Astrocyte of the spinal cord (primary cell): Measurements from ENCODE around the gene RNASEH2A.

ENCODE experiments used
- DNase-seq: peaks from one replicate; pipeline ENCODE4 v3.0.0; 2011; ENCODE audit warnings: low read depth, low spot score
- H3K4me3 ChIP-seq: 2 replicates; pipeline ENCODE4 v1.5.1; 2011; ENCODE audit warnings: low read depth, mild to moderate bottlenecking, low read length, moderate library complexity
- CTCF ChIP-seq: IDR thresholded peaks from 2 replicates; pipeline ENCODE4 v1.5.1; 2012; ENCODE audit warnings: low read depth, mild to moderate bottlenecking, low read length, inconsistent platforms
- in situ Hi-C: cut with HindIII; loops from 2 replicates; pipeline ENCODE4 v1.10.0; 2017; ENCODE audit warnings: low sequenced_read_pairs

The RNASEH2A gene

GRCh38 chr19:12785431-12786031 is 20.9 kb upstream of the RNASEH2A start:
- TF ChIP-seq CTCF: no peak
- in situ Hi-C loops: no loop called here
- DNase-seq: no peak
- no peak overlapping the region for H3K4me3 ChIP-seq

- no peak for TF ChIP-seq CTCF
- in situ Hi-C loops: no loop called here
- no peak for DNase-seq
- H3K4me3 ChIP-seq: no peak overlapping the region
Measured at GRCh38 chr19:12786141-12786870, 20.1 kb upstream of the RNASEH2A start.

GRCh38 chr19:12786952-12787351 is 19.4 kb upstream of the RNASEH2A start:
- no peak for TF ChIP-seq CTCF
- DNase-seq: no peak
- in situ Hi-C loops: no loop called here
- H3K4me3 ChIP-seq: no peak overlapping the region

DNA sequence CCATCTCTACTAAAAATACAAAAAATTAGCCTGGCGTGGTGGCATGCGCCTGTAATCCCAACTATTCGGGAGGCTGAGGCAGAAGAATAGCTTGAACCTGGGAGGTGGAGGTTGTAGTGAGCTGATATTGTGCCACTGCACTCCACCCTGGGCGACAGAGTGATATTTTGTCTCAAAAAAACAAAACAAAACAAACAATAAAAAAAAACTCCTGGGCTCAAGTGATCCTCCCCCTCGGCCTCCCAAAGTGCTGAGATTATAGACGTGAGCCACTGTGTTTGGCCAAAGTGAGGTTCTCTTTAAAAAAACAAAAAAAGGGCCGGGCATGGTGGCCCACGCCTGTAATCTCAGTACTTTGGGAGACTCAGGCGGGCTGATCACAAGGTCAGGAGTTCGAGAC is 18.9 kb upstream of the RNASEH2A start:
- no peak for DNase-seq
- in situ Hi-C loops: no loop called here
- TF ChIP-seq CTCF: no peak
- no peak overlapping the region for H3K4me3 ChIP-seq

DNA sequence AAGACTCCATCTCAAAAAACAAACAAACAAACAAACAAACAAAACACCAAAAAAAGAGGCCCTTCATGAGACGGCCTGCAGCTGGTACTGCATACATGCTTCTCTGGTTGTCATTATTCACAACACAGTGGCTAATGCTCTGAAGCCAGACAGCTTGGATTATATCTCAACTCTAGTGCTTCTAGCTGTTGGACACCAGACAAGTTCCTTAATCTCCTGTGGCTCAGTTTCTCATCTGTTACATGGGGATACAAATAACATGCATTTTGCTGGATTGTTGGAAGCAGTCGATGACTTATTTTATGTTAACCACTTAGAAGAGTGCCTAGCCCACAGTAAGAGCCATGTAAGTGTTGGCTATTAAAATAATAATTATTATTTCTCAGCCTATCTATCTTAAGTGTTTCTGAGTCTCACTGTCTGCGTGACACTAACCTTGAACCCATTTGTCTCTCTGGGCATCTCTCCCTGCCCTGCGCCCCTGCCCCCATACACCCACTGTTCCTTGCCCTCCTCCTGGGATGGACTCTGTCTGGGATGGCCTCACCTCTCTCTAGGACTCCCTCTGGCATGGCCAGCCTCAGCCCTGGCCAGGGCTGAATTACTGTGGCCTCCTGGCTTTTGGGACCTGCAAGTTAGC is 18.2 kb upstream of the RNASEH2A start:
- no peak for DNase-seq
- in situ Hi-C loops: no loop called here
- no peak for TF ChIP-seq CTCF
- H3K4me3 ChIP-seq: no peak overlapping the region

- peak; percentile 2 for TF ChIP-seq CTCF
- H3K4me3 ChIP-seq: no peak overlapping the region
- in situ Hi-C loops: no loop called here
- DNase-seq: peak; percentile 66
Measured at GRCh38 chr19:12788682-12789097, 17.7 kb upstream of the RNASEH2A start.
